Motor neuron (in vitro differentiated cells): Measurements from ENCODE around the gene STARD9. TPM values are rescaled to one million over a fixed set of nuclear protein-coding genes. Genes with fewer than 3 reads are reported as not detected.

Experiments used
- ATAC-seq, 8 experiments: fragments of 200-7000 bp; cut with Tn5 transposase; replicated peaks in 6 of 8; 2 replicates each; pipeline ENCODE4 v1.8.0; 2021; ENCODE audit warnings: mild to moderate bottlenecking in 8 of 8, moderate library complexity in 8 of 8
- H3K27ac ChIP-seq, 2 donors: fragments of 250-450 bp; sonication (Bioruptor Pico); 2 replicates each; pipeline ENCODE4 v1.9.0; 2021; ENCODE audit warnings: antibody characterized with exemption in 2 of 2, mild to moderate bottlenecking in 2 of 2, moderate library complexity in 1 of 2
- H3K4me1 ChIP-seq, 2 donors: fragments of 250-450 bp; sonication (Bioruptor Pico); replicated peaks in 1 of 2; 2 replicates each; pipeline ENCODE4 v1.6.1; 2021; ENCODE audit warnings: antibody characterized with exemption in 2 of 2, mild to moderate bottlenecking in 2 of 2, moderate library complexity in 1 of 2
- H3K4me3 ChIP-seq, 5 donors: fragments of 250-450 bp; sonication (Bioruptor Pico); 2 replicates each; pipeline ENCODE4 v1.9.0; 2021; ENCODE audit warnings: antibody characterized with exemption in 5 of 5, mild to moderate bottlenecking in 5 of 5, moderate library complexity in 4 of 5
- WGBS, 10 experiments: fragments of 450-650 bp; shearing (Covaris generic); methylation state at CpG; one replicate each; pipeline ENCODE4 v1.0.0; 2022; 5-methylcytosine and 5-hydroxymethylcytosine counted together
- in situ Hi-C, 9 experiments: fragments of 400-800 bp; cut with MboI; loops; one replicate each; pipeline ENCODE4 v1.15.0; 2021; ENCODE audit warnings: low sequenced_read_pairs in 9 of 9, low pct_unique_long_range_greater_than_20kb in 2 of 9; ENCODE audit not compliant: unreplicated experiment in 9 of 9
- total RNA-seq, 8 experiments: library from RNA; unstranded; fragments of 300-600 nt; gene quantifications; 2 replicates each; pipeline versions ENCODE4 v1.2.3 to v1.2.4, GENCODE V29; 2022

STARD9 gene
- total RNA-seq, 8 experiments from 2014 or later = 1.6 to 14.3 (median 8.9) TPM

GRCh38 chr15:42693496-42693895 lies 118.1 kb downstream of the STARD9 start:
- no peak for ATAC-seq
- H3K4me3 ChIP-seq = no peak overlapping the region
- in situ Hi-C loops = loop anchor here in 1 of 9 experiments (25.0 kb wide), 1 partner anchor 594 kb away; no protein-coding TSS in a partner anchor
- no peaks in the 10 kb centered on the region for H3K4me1 ChIP-seq
- 76 to 95% (median 90%) methylated on average over 1 to 3 of the region's 6 CpGs; no CpG with 5 or more reads in 5 of the 10 experiments for WGBS, 10 experiments
- H3K27ac ChIP-seq = no peak overlapping the region

- no peaks in the 10 kb centered on the region for H3K4me1 ChIP-seq
- in situ Hi-C loops = loop anchor here in 1 of 9 experiments (25.0 kb wide), 1 partner anchor 593 kb away; no protein-coding TSS in a partner anchor
- H3K27ac ChIP-seq = no peak overlapping the region
- WGBS, 10 experiments = 96 to 100% methylated on average over 2 to 3 of the region's 6 CpGs; no CpG with 5 or more reads in 8 of the 10 experiments
- no peak for ATAC-seq
- no peak overlapping the region for H3K4me3 ChIP-seq
Observed at GRCh38 chr15:42693942-42694341, 118.5 kb downstream of the STARD9 start.

- in situ Hi-C loops = loop anchor here in 1 of 9 experiments (25.0 kb wide), 1 partner anchor 593 kb away; no protein-coding TSS in a partner anchor
- H3K4me3 ChIP-seq = no peak overlapping the region
- 75 to 100% (median 98%) methylated on average over 6 to 9 of the region's 10 CpGs; no CpG with 5 or more reads in 6 of the 10 experiments for WGBS, 10 experiments
- no peaks in the 10 kb centered on the region for H3K4me1 ChIP-seq
- no peak overlapping the region for H3K27ac ChIP-seq
- no peak for ATAC-seq
Observed at GRCh38 chr15:42694398-42694797, 119.0 kb downstream of the STARD9 start.

GRCh38 chr15:42695527-42696071 lies 120.2 kb downstream of the STARD9 start:
- Histone ChIP-seq H3K4me1 (no peaks in the 10 kb centered on the region), H3K4me3 (no peak overlapping the region), H3K27ac (no peak overlapping the region)
- no peak for ATAC-seq
- in situ Hi-C loops = loop anchor here in 1 of 9 experiments (25.0 kb wide), 1 partner anchor 592 kb away; no protein-coding TSS in a partner anchor
- WGBS, 10 experiments = 60 to 100% (median 80%) methylated on average over 1 to 2 of the region's 6 CpGs; no CpG with 5 or more reads in 7 of the 10 experiments

GRCh38 chr15:42696626-42697025 lies 121.2 kb downstream of the STARD9 start:
- WGBS, 10 experiments = 67 to 96% (median 85%) methylated on average over 3 to 5 of the region's 5 CpGs; no CpG with 5 or more reads in 1 of the 10 experiments
- in situ Hi-C loops = loop anchor here in 1 of 9 experiments (25.0 kb wide), 1 partner anchor 591 kb away; no protein-coding TSS in a partner anchor

GRCh38 chr15:42704492-42704926 lies 129.1 kb downstream of the STARD9 start:
- 0 to 26% (median 5%) methylated on average over 1 to 4 of the region's 4 CpGs; no CpG with 5 or more reads in 4 of the 10 experiments for WGBS, 10 experiments
- peak; percentile 84 to 100 (median 93) for ATAC-seq
- Histone ChIP-seq H3K4me3 (no peak overlapping the region), H3K4me1 (no peaks in the 10 kb centered on the region), H3K27ac (no peak overlapping the region)
- in situ Hi-C loops = loop anchor here in 3 of 9 experiments (10.0 to 25.0 kb wide), 2 partner anchors 220 to 233 kb away; partner anchors contain the start of gene TTBK2 (in 1 of the 3)

More at GRCh38 chr15:42696626-42697025, 121.2 kb downstream of the STARD9 start:
- ATAC-seq = no peak
- no peaks in the 10 kb centered on the region for H3K4me1 ChIP-seq
- H3K27ac ChIP-seq = no peak overlapping the region
- H3K4me3 ChIP-seq = no peak overlapping the region

- WGBS, 10 experiments = 95 to 100% (median 100%) methylated on average over 1 to 4 of the region's 5 CpGs; no CpG with 5 or more reads in 1 of the 10 experiments
- Histone ChIP-seq H3K4me1 (no peaks in the 10 kb centered on the region), H3K4me3 (no peak overlapping the region), H3K27ac (no peak overlapping the region)
- in situ Hi-C loops = loop anchor here in 3 of 9 experiments (10.0 to 25.0 kb wide), 2 partner anchors 219 to 232 kb away; partner anchors contain the start of gene TTBK2 (in 1 of the 3)
- no peak for ATAC-seq
Observed at GRCh38 chr15:42705336-42705735, 129.9 kb downstream of the STARD9 start.

GRCh38 chr15:42707068-42707467 lies 131.7 kb downstream of the STARD9 start:
- ATAC-seq = no peak
- Histone ChIP-seq H3K4me3 (no peak overlapping the region), H3K4me1 (no peaks in the 10 kb centered on the region), H3K27ac (no peak overlapping the region)
- in situ Hi-C loops = loop anchor here in 3 of 9 experiments (10.0 to 25.0 kb wide), 2 partner anchors 218 to 230 kb away; partner anchors contain the start of gene TTBK2 (in 1 of the 3)
- 7 to 100% (median 93%) methylated on average over 1 to 2 of the region's 2 CpGs for WGBS, 10 experiments

- Histone ChIP-seq H3K4me1 (no peaks in the 10 kb centered on the region), H3K4me3 (no peak overlapping the region), H3K27ac (no peak overlapping the region)
- 44 to 100% (median 71%) methylated on average over 1 to 3 of the region's 3 CpGs; no CpG with 5 or more reads in 3 of the 10 experiments for WGBS, 10 experiments
- peak in 1 of 8 experiments; percentile 30 for ATAC-seq
- in situ Hi-C loops = loop anchor here in 3 of 9 experiments (10.0 to 25.0 kb wide), 2 partner anchors 217 to 229 kb away; partner anchors contain the start of gene TTBK2 (in 1 of the 3)
Observed at GRCh38 chr15:42707873-42708544, 132.6 kb downstream of the STARD9 start.

GRCh38 chr15:42710662-42711061 lies 135.3 kb downstream of the STARD9 start:
- H3K4me1 ChIP-seq = no peaks in the 10 kb centered on the region
- no peak overlapping the region for H3K27ac ChIP-seq
- ATAC-seq = no peak
- H3K4me3 ChIP-seq = no peak overlapping the region
- WGBS, 10 experiments = 56 to 100% (median 100%) methylated on average over 1 to 2 of the region's 2 CpGs; no CpG with 5 or more reads in 1 of the 10 experiments
- in situ Hi-C loops = loop anchor here in 3 of 9 experiments (10.0 to 25.0 kb wide), 2 partner anchors 214 to 227 kb away; partner anchors contain the start of gene TTBK2 (in 1 of the 3)

GRCh38 chr15:42711746-42712145 lies 136.3 kb downstream of the STARD9 start:
- no peak overlapping the region for H3K27ac ChIP-seq
- in situ Hi-C loops = loop anchor here in 3 of 9 experiments (10.0 to 25.0 kb wide), 2 partner anchors 213 to 226 kb away; partner anchors contain the start of gene TTBK2 (in 1 of the 3)
- no peak for ATAC-seq
- WGBS, 10 experiments = 86 to 100% (median 100%) methylated on average over 1 to 3 of the region's 3 CpGs; no CpG with 5 or more reads in 5 of the 10 experiments
- H3K4me3 ChIP-seq = no peak overlapping the region
- no peaks in the 10 kb centered on the region for H3K4me1 ChIP-seq

GRCh38 chr15:42712584-42712983 lies 137.2 kb downstream of the STARD9 start:
- in situ Hi-C loops = loop anchor here in 3 of 9 experiments (10.0 to 25.0 kb wide), 2 partner anchors 212 to 225 kb away; partner anchors contain the start of gene TTBK2 (in 1 of the 3)
- Histone ChIP-seq H3K4me1 (no peaks in the 10 kb centered on the region), H3K4me3 (no peak overlapping the region), H3K27ac (no peak overlapping the region)
- ATAC-seq = no peak
- WGBS, 10 experiments = 86 to 100% (median 96%) methylated on average over 1 to 4 of the region's 4 CpGs; no CpG with 5 or more reads in 5 of the 10 experiments
